SH-SY5Y (cell line): ENCODE data around the gene IGSF23.

Experiments used
- GATA2 ChIP-seq: IDR thresholded peaks from 2 replicates; pipeline ENCODE4 v1.6.1; 2011; ENCODE audit warnings: mild to moderate bottlenecking, low read depth, low read length
- GATA3 ChIP-seq: IDR thresholded peaks from 2 replicates; pipeline ENCODE4 v1.6.1; 2011; ENCODE audit warnings: low read depth, mild to moderate bottlenecking, low read length, moderate library complexity

GRCh38 chr19:44649578-44650145, 36.3 kb downstream of the IGSF23 start:
- TF ChIP-seq GATA2 (no peak), GATA3 (no peak)
